Mesenchymal stem cell (in vitro differentiated cells and primary cell): ENCODE data around the gene ANKRD16.
A peak's percentile ranks its signal among the peaks of the same experiment; 100 is the strongest.

Experiments
- DNase-seq: peaks from one replicate; pipeline ENCODE4 v3.0.0-alpha.2; 2013
- H2AFZ ChIP-seq: one replicate; pipeline ENCODE4 v1.6.1; 2013; ENCODE audit warnings: low read depth, mild to moderate bottlenecking, control low read depth, inconsistent platforms, low read length, moderate library complexity
- H2AK5ac ChIP-seq: 2 replicates; pipeline ENCODE4 v1.6.1; 2013; ENCODE audit warnings: low read length, moderate library complexity, mild to moderate bottlenecking, inconsistent platforms; ENCODE audit not compliant: severe bottlenecking
- H2BK120ac ChIP-seq: one replicate; pipeline ENCODE4 v1.6.1; 2013; ENCODE audit warnings: low read depth, mild to moderate bottlenecking, inconsistent platforms, low read length, moderate library complexity
- H2BK12ac ChIP-seq, 2 experiments: one replicate each; pipeline ENCODE4 v1.6.1; 2013; ENCODE audit warnings: inconsistent platforms in 2 of 2, low read length in 2 of 2, mild to moderate bottlenecking in 2 of 2, moderate library complexity in 2 of 2, control low read depth in 1 of 2
- H2BK15ac ChIP-seq: one replicate; pipeline ENCODE4 v1.6.1; 2013; ENCODE audit warnings: mild to moderate bottlenecking, low read depth, inconsistent platforms; ENCODE audit not compliant: poor library complexity, severe bottlenecking
- H2BK5ac ChIP-seq: 2 replicates; pipeline ENCODE4 v1.6.1; 2013; ENCODE audit warnings: low read depth, mild to moderate bottlenecking, low read length, control low read depth, inconsistent platforms; ENCODE audit not compliant: poor library complexity, severe bottlenecking
- H3K14ac ChIP-seq, 2 experiments: one replicate each; pipeline ENCODE4 v1.6.1; 2013; ENCODE audit warnings: inconsistent platforms in 2 of 2, low read length in 2 of 2, control low read depth in 1 of 2, mild to moderate bottlenecking in 1 of 2, moderate library complexity in 1 of 2
- H3K18ac ChIP-seq, 2 experiments: one replicate each; pipeline ENCODE4 v1.6.1; 2013; ENCODE audit warnings: inconsistent platforms in 2 of 2, low read length in 2 of 2, control low read depth in 1 of 2, low read depth in 1 of 2, mild to moderate bottlenecking in 1 of 2
- H3K23ac ChIP-seq, 2 experiments: one replicate each; pipeline ENCODE4 v1.6.1; 2013; ENCODE audit warnings: inconsistent platforms in 2 of 2, low read length in 2 of 2, mild to moderate bottlenecking in 2 of 2, moderate library complexity in 2 of 2, control low read depth in 1 of 2
- H3K27ac ChIP-seq: 2 replicates; pipeline ENCODE4 v1.5.1; 2013; ENCODE audit warnings: mild to moderate bottlenecking, moderate library complexity, low read length, control low read depth, inconsistent platforms; ENCODE audit not compliant: poor library complexity, severe bottlenecking
- H3K27me3 ChIP-seq, 2 experiments: 2 replicates each; pipeline versions ENCODE4 v1.6.1 to v1.7.0; 2013; ENCODE audit warnings: low read length in 2 of 2, mild to moderate bottlenecking in 2 of 2, moderate library complexity in 2 of 2, control low read depth in 1 of 2, inconsistent platforms in 1 of 2; ENCODE audit not compliant: control insufficient read depth in 1 of 2, insufficient read depth in 1 of 2
- H3K36me3 ChIP-seq, 2 experiments: 2 replicates each; pipeline versions ENCODE4 v1.6.1 to v1.7.0; 2013; ENCODE audit warnings: low read length in 2 of 2, control low read depth in 1 of 2, inconsistent platforms in 1 of 2, low read depth in 1 of 2, mild to moderate bottlenecking in 1 of 2; ENCODE audit not compliant: insufficient read depth in 2 of 2, control insufficient read depth in 1 of 2
- H3K4ac ChIP-seq, 2 experiments: one replicate each; pipeline ENCODE4 v1.6.1; 2013; ENCODE audit warnings: inconsistent platforms in 2 of 2, low read length in 2 of 2, mild to moderate bottlenecking in 2 of 2, moderate library complexity in 2 of 2, control low read depth in 1 of 2, low read depth in 1 of 2
- H3K4me1 ChIP-seq: 2 replicates; pipeline ENCODE4 v1.6.1; 2013; ENCODE audit warnings: low read depth, low read length, control low read depth; ENCODE audit not compliant: control insufficient read depth, insufficient read depth
- H3K4me2 ChIP-seq: 2 replicates; pipeline ENCODE4 v1.6.1; 2013; ENCODE audit warnings: low read length, mild to moderate bottlenecking, inconsistent platforms; ENCODE audit not compliant: poor library complexity, severe bottlenecking
- H3K4me3 ChIP-seq, 2 experiments: 2 replicates each; pipeline versions ENCODE4 v1.5.1 to v1.7.0; 2013; ENCODE audit warnings: low read length in 2 of 2, mild to moderate bottlenecking in 2 of 2, control low read depth in 1 of 2, low read depth in 1 of 2; ENCODE audit not compliant: insufficient read depth in 1 of 2
- H3K79me1 ChIP-seq: replicated peaks from 2 replicates; pipeline ENCODE4 v1.6.1; 2013; ENCODE audit warnings: mild to moderate bottlenecking, control low read depth, low read length, inconsistent platforms; ENCODE audit not compliant: poor library complexity, severe bottlenecking
- H3K9ac ChIP-seq: 2 replicates; pipeline ENCODE4 v1.7.0; 2013; ENCODE audit warnings: mild to moderate bottlenecking, low read length, moderate library complexity
- H3K9me3 ChIP-seq: 2 replicates; pipeline ENCODE4 v1.7.0; 2013; ENCODE audit warnings: mild to moderate bottlenecking, low read length; ENCODE audit not compliant: control insufficient read depth
- H4K8ac ChIP-seq: one replicate; pipeline ENCODE4 v1.6.1; 2013; ENCODE audit warnings: inconsistent platforms, mild to moderate bottlenecking, low read length, moderate library complexity
- H4K91ac ChIP-seq: one replicate; pipeline ENCODE4 v1.6.1; 2013; ENCODE audit warnings: mild to moderate bottlenecking, low read length, inconsistent platforms
- whole genome bisulfite sequencing: methylation state at CpG from one replicate; pipeline ENCODE4 v1.1.7; 2013; ENCODE audit warnings: mixed read lengths; 5-methylcytosine and 5-hydroxymethylcytosine counted together

The ANKRD16 gene

GRCh38 chr10:5927306-5927705 lies 37.6 kb upstream of the ANKRD16 start:
- Histone ChIP-seq H3K18ac (no peak overlapping the region), H3K23ac (no peak overlapping the region), H4K91ac (no peak overlapping the region), H3K4me1 (no peaks in the 10 kb centered on the region), H2AFZ (no peak overlapping the region), H2BK12ac (no peak overlapping the region), H3K4me3 (no peak overlapping the region), H3K27ac (no peak overlapping the region), H2AK5ac (no peak overlapping the region), H3K27me3 (no peaks in the 10 kb centered on the region), H2BK15ac (no peak overlapping the region), H3K4me2 (no peak overlapping the region), H3K14ac (no peak overlapping the region), H3K9ac (peak overlapping the region; percentile 69), H2BK120ac (no peak overlapping the region), H3K4ac (no peak overlapping the region), H4K8ac (no peak overlapping the region), H3K9me3 (no peaks in the 10 kb centered on the region), H3K79me1 (peaks cover 17% of the 10 kb centered on the region), H2BK5ac (no peak overlapping the region), H3K36me3 (peaks cover 59 to 89% of the 10 kb centered on the region in 2 experiments)
- DNase-seq = no peak
- 96% methylated on average over 7 of the region's 8 CpGs for WGBS

DNA sequence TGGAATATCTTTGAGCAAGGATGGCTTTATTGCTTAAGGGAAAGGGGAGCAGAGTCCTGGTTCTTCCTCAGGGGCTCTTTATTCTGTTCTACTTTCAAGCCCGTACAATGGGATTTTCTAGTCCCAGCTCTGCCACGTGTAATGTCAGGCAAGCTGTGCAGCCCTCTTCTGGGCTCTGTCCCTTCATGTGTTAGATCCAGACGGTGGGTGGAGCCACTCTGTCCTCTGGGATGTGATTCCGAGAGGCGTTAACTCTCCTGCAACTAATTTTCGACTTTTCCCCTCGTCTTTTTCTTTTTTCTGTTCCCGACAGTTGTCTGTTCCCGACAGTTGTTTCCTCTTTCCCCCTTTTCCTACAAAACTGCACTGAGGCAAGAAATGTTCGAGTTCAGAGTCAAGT lies 35.2 kb upstream of the ANKRD16 start:
- WGBS = 96% methylated on average over 10 of the region's 10 CpGs
- H2AFZ ChIP-seq = no peak overlapping the region
- no peaks in the 10 kb centered on the region for H3K9me3 ChIP-seq
- H3K18ac ChIP-seq = no peak overlapping the region
- H3K79me1 ChIP-seq = peaks cover 25% of the 10 kb centered on the region
- no peak overlapping the region for H3K4ac ChIP-seq
- peaks cover 66 to 89% of the 10 kb centered on the region in 2 experiments for H3K36me3 ChIP-seq
- no peak overlapping the region for H4K91ac ChIP-seq
- H2BK12ac ChIP-seq = no peak overlapping the region
- no peak overlapping the region for H2BK5ac ChIP-seq
- H3K9ac ChIP-seq = peak overlapping the region; percentile 12
- H2AK5ac ChIP-seq = no peak overlapping the region
- no peak overlapping the region for H3K4me2 ChIP-seq
- no peak overlapping the region for H3K23ac ChIP-seq
- no peak overlapping the region for H3K4me3 ChIP-seq
- no peaks in the 10 kb centered on the region for H3K4me1 ChIP-seq
- no peak overlapping the region for H3K14ac ChIP-seq
- no peak overlapping the region for H4K8ac ChIP-seq
- DNase-seq = no peak
- no peak overlapping the region for H3K27ac ChIP-seq
- H3K27me3 ChIP-seq = no peaks in the 10 kb centered on the region
- H2BK15ac ChIP-seq = no peak overlapping the region
- H2BK120ac ChIP-seq = no peak overlapping the region

DNA sequence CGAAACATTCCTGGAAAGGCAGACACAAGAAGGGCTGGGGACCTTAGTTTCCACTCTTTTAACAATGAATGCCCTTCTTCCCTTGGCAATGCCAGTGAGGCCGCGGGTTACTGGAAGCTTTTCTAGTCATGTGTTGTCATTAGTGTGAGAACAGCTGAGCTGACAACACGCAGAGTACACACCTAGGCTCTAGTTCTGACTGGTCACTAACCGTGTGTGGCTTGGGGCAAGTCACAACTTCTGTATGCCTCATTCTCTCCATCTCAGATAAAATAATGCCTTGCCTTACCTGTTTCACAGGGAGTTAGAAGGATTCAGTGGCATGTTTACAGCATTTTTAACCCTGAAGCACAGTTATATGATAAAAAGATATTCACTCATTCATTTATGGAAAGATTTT lies 32.1 kb upstream of the ANKRD16 start:
- 100% methylated on average over 4 of the region's 5 CpGs for WGBS
- no peak overlapping the region for H2AK5ac ChIP-seq
- no peak overlapping the region for H2BK15ac ChIP-seq
- H2BK5ac ChIP-seq = no peak overlapping the region
- H3K14ac ChIP-seq = no peak overlapping the region
- no peak overlapping the region for H4K91ac ChIP-seq
- DNase-seq = no peak
- no peak overlapping the region for H3K18ac ChIP-seq
- peaks cover 62 to 94% of the 10 kb centered on the region in 2 experiments for H3K36me3 ChIP-seq
- H2AFZ ChIP-seq = no peak overlapping the region
- no peak overlapping the region for H3K23ac ChIP-seq
- no peak overlapping the region for H3K4me3 ChIP-seq
- H3K79me1 ChIP-seq = peaks cover 30% of the 10 kb centered on the region
- H3K4ac ChIP-seq = no peak overlapping the region
- no peak overlapping the region for H3K4me2 ChIP-seq
- no peaks in the 10 kb centered on the region for H3K4me1 ChIP-seq
- no peak overlapping the region for H2BK12ac ChIP-seq
- H3K27ac ChIP-seq = no peak overlapping the region
- H3K27me3 ChIP-seq = no peaks in the 10 kb centered on the region
- no peak overlapping the region for H2BK120ac ChIP-seq
- H4K8ac ChIP-seq = no peak overlapping the region
- no peak overlapping the region for H3K9ac ChIP-seq
- H3K9me3 ChIP-seq = no peaks in the 10 kb centered on the region

DNA sequence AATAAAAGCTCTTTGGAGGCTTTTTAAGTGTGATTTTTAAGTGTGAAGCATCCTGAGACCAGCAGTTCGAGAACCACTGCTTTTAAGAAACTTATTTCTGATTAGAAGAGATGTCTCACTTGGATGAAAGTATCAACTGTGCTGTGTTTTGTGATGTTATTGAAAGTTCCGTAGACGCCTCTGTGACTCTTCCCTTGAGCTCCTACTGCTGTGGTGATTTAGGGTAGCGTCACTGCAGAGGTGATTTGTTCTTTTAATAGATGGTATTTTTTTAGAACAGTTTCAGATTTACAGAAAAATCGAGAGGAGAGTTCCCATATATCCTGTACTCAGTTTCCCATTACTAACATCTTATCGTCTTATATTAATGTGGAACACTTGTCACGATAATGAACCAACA lies 29.9 kb upstream of the ANKRD16 start:
- Histone ChIP-seq H3K4me3 (no peak overlapping the region), H3K79me1 (peaks cover 27% of the 10 kb centered on the region), H2BK120ac (no peak overlapping the region), H2AK5ac (no peak overlapping the region), H2BK12ac (no peak overlapping the region), H3K23ac (no peak overlapping the region), H3K27me3 (no peaks in the 10 kb centered on the region), H3K36me3 (peaks cover 69 to 98% of the 10 kb centered on the region in 2 experiments), H4K8ac (no peak overlapping the region), H2BK5ac (no peak overlapping the region), H3K9ac (no peak overlapping the region), H3K4me1 (no peaks in the 10 kb centered on the region), H3K27ac (no peak overlapping the region), H4K91ac (no peak overlapping the region), H3K18ac (no peak overlapping the region), H3K4me2 (no peak overlapping the region), H3K14ac (no peak overlapping the region), H3K4ac (no peak overlapping the region), H2AFZ (no peak overlapping the region), H2BK15ac (no peak overlapping the region), H3K9me3 (no peaks in the 10 kb centered on the region)
- DNase-seq = no peak
- WGBS = 99% methylated on average over 4 of the region's 7 CpGs
